Prostate gland (tissue), 2 donors: ENCODE measurements around the gene NXN.

ENCODE experiments used
- CTCF ChIP-seq, 4 experiments: fragments of 200-600 bp in 2 of 4; fragments of 450-650 bp in 2 of 4; sonication (generic) in 2 of 4; IDR thresholded peaks; 1 replicate in 3 of 4; 2 replicates in 1 of 4; pipeline ENCODE4 v1.5.1; 2016 to 2019; ENCODE audit warnings: antibody characterized with exemption in 4 of 4, mild to moderate bottlenecking in 2 of 4, moderate library complexity in 2 of 4
- POLR2A ChIP-seq: fragments of 450-650 bp; IDR thresholded peaks from one replicate; pipeline ENCODE4 v1.6.1; 2016; ENCODE audit warnings: antibody characterized with exemption, mild to moderate bottlenecking
- POLR2AphosphoS5 ChIP-seq: sonication (generic); formaldehyde crosslinking; IDR thresholded peaks from one replicate; pipeline ENCODE4 v1.6.1; 2017; ENCODE audit warnings: antibody characterized with exemption

- TF ChIP-seq CTCF (IDR thresholded peaks at IDR 0.05) = no peak
- TF ChIP-seq POLR2A = no peak
- no peak for TF ChIP-seq POLR2AphosphoS5
Measured at GRCh38 chr17:946510-947236, 32.9 kb downstream of the NXN start.
